Esophagus muscularis mucosa (tissue), 4 donors: ENCODE data around the gene RAET1E.

Source experiments
- EP300 ChIP-seq: sonication (generic); formaldehyde crosslinking; IDR thresholded peaks from one replicate; pipeline ENCODE4 v1.6.1; 2017; ENCODE audit warnings: antibody characterized with exemption
- POLR2A ChIP-seq: fragments of 450-650 bp; IDR thresholded peaks from one replicate; pipeline ENCODE4 v1.6.1; 2017; ENCODE audit warnings: antibody characterized with exemption, moderate library complexity, mild to moderate bottlenecking, low read depth
- POLR2AphosphoS5 ChIP-seq, 2 donors: sonication (generic); formaldehyde crosslinking; IDR thresholded peaks; one replicate each; pipeline ENCODE4 v1.6.1; 2017; ENCODE audit warnings: antibody characterized with exemption in 2 of 2
- TF ChIP-seq, protein P1 (sequence below), 3 experiments: fragments of 200-600 bp in 2 of 3; fragments of 450-650 bp in 1 of 3; sonication (generic) in 2 of 3; IDR thresholded peaks; one replicate each; pipeline ENCODE4 v1.5.1; 2017 to 2019; ENCODE audit warnings: antibody characterized with exemption in 3 of 3, mild to moderate bottlenecking in 2 of 3, moderate library complexity in 1 of 3

DNA sequence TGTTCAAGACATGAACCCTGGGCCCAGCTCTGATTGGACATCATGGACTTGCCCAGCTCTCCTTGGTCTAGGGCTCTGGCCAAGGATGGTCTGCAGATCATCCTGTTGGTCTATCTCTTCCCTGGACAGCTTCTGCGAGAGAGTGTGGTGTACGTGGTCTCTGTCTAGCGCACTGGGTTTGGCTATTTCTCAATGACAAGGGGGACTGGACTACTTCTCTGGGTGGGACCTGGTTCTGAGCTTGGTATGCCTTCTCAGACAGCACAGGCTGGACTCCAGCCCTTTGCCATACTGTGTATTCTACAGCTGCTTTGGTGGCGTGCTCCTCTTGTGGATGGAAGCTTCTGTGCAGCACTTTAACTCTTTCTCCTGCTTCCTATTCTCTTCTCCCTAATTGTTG is 8.5 kb upstream of the RAET1E start:
- TF ChIP-seq POLR2A (no peak), EP300 (no peak), POLR2AphosphoS5 (IDR thresholded peaks at IDR 0.05) (no peak)
- TF ChIP-seq, protein P1, sequence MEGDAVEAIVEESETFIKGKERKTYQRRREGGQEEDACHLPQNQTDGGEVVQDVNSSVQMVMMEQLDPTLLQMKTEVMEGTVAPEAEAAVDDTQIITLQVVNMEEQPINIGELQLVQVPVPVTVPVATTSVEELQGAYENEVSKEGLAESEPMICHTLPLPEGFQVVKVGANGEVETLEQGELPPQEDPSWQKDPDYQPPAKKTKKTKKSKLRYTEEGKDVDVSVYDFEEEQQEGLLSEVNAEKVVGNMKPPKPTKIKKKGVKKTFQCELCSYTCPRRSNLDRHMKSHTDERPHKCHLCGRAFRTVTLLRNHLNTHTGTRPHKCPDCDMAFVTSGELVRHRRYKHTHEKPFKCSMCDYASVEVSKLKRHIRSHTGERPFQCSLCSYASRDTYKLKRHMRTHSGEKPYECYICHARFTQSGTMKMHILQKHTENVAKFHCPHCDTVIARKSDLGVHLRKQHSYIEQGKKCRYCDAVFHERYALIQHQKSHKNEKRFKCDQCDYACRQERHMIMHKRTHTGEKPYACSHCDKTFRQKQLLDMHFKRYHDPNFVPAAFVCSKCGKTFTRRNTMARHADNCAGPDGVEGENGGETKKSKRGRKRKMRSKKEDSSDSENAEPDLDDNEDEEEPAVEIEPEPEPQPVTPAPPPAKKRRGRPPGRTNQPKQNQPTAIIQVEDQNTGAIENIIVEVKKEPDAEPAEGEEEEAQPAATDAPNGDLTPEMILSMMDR (IDR thresholded peaks at IDR 0.05) = no peak
